Thoracic aorta (tissue), 2 donors: ENCODE measurements around the gene SEPTIN11. TPM values are rescaled to one million over a fixed set of nuclear protein-coding genes. Genes with fewer than 3 reads are reported as not detected.

Experiments
- ATAC-seq: fragments of 150-250 bp; one replicate; pipeline ENCODE4 v1.8.0; 2017; ENCODE audit warnings: low read depth; ENCODE audit not compliant: insufficient number of reproducible peaks, low FRiP score
- DNase-seq: peaks from one replicate; pipeline ENCODE4 v3.0.0-alpha.2; 2020; ENCODE audit warnings: low spot score
- H3K27ac ChIP-seq, 2 donors: fragments of 200-600 bp; sonication (generic); 1 replicate in 1 of 2; 2 replicates in 1 of 2; pipeline ENCODE4 v1.5.1; 2016; ENCODE audit warnings: mild to moderate bottlenecking in 2 of 2, moderate library complexity in 2 of 2
- H3K27me3 ChIP-seq: fragments of 200-600 bp; sonication (generic); replicated peaks from 2 replicates; pipeline ENCODE4 v1.6.0; 2016; ENCODE audit warnings: mild to moderate bottlenecking; ENCODE audit not compliant: insufficient read depth
- H3K36me3 ChIP-seq: fragments of 200-600 bp; sonication (generic); one replicate; pipeline ENCODE4 v1.5.1; 2016
- H3K4me1 ChIP-seq, 2 donors: fragments of 200-600 bp; sonication (generic); 1 replicate in 1 of 2; 2 replicates in 1 of 2; pipeline versions ENCODE4 v1.5.1 to v1.6.0; 2016; ENCODE audit warnings: low read depth in 2 of 2, mild to moderate bottlenecking in 1 of 2; ENCODE audit not compliant: control insufficient read depth in 1 of 2
- H3K4me3 ChIP-seq: fragments of 200-600 bp; sonication (generic); 2 replicates; pipeline ENCODE4 v1.5.1; 2016; ENCODE audit warnings: mild to moderate bottlenecking
- H3K9me3 ChIP-seq: fragments of 200-600 bp; sonication (generic); 2 replicates; pipeline ENCODE4 v1.5.1; 2016
- total RNA-seq, 2 donors: library from RNA; depleted of rRNA; stranded (reverse); fragments of >200 nt; gene quantifications; one replicate each; pipeline versions ENCODE4 v1.1.0 to v1.2.3, GENCODE V29; 2016
- TF ChIP-seq, protein P1 (sequence below): fragments of 200-600 bp; sonication (generic); IDR thresholded peaks from one replicate; pipeline ENCODE4 v1.5.1; 2019; ENCODE audit warnings: antibody characterized with exemption

Gene SEPTIN11
- total RNA-seq, 2 donors from 2014 or later, result 142 to 156 TPM

GRCh38 chr4:76998251-76998901, 48.8 kb downstream of the SEPTIN11 start:
- DNase-seq (no peak), ATAC-seq (no peak)
- Histone ChIP-seq H3K27me3 (no peaks in the 10 kb centered on the region), H3K36me3 (peaks cover 15% of the 10 kb centered on the region), H3K4me1 (peaks cover 13 to 24% of the 10 kb centered on the region in 2 donors), H3K4me3 (no peak overlapping the region), H3K27ac (peak overlapping the region in 1 of 2 donors; percentile 3), H3K9me3 (no peaks in the 10 kb centered on the region)
- TF ChIP-seq, protein P1, sequence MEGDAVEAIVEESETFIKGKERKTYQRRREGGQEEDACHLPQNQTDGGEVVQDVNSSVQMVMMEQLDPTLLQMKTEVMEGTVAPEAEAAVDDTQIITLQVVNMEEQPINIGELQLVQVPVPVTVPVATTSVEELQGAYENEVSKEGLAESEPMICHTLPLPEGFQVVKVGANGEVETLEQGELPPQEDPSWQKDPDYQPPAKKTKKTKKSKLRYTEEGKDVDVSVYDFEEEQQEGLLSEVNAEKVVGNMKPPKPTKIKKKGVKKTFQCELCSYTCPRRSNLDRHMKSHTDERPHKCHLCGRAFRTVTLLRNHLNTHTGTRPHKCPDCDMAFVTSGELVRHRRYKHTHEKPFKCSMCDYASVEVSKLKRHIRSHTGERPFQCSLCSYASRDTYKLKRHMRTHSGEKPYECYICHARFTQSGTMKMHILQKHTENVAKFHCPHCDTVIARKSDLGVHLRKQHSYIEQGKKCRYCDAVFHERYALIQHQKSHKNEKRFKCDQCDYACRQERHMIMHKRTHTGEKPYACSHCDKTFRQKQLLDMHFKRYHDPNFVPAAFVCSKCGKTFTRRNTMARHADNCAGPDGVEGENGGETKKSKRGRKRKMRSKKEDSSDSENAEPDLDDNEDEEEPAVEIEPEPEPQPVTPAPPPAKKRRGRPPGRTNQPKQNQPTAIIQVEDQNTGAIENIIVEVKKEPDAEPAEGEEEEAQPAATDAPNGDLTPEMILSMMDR, result no peak

Other genes starting within 250 kb of the SEPTIN11 start
- under 1 TPM in 1 of 2 donors, not detected in 1; 0.27 TPM for gene SOWAHB, start 51.6 kb upstream of the SEPTIN11 start, total RNA-seq
- gene CCNI, start 126.2 kb downstream of the SEPTIN11 start, total RNA-seq, result 100 to 1,000 TPM; 244 to 322 TPM
- 10 to 100 TPM; 23.7 to 65.0 TPM for gene CCNG2, start 207.5 kb downstream of the SEPTIN11 start, total RNA-seq